Choroid plexus epithelial cell (primary cell): Measurements from ENCODE around the gene MAG.

Experiments
- DNase-seq: peaks from one replicate; pipeline ENCODE4 v3.0.0-alpha.2; 2010; ENCODE audit warnings: low read depth
- H3K4me3 ChIP-seq: 2 replicates; pipeline ENCODE4 v1.5.1; 2011; ENCODE audit warnings: low read depth, mild to moderate bottlenecking, control low read depth, low read length, moderate library complexity
- CTCF ChIP-seq: conservative IDR thresholded peaks from 2 replicates; pipeline ENCODE4 v1.5.1; 2011; ENCODE audit warnings: low read depth, mild to moderate bottlenecking, control low read depth, inconsistent platforms, low read length, moderate library complexity

The MAG gene

GRCh38 chr19:35287713-35288112, 4.2 kb upstream of the MAG start:
- no peak for TF ChIP-seq CTCF
- H3K4me3 ChIP-seq, result no peak overlapping the region
- no peak for DNase-seq

- DNase-seq, result no peak
- TF ChIP-seq CTCF, result no peak
- no peak overlapping the region for H3K4me3 ChIP-seq
Measured at GRCh38 chr19:35288331-35288730, 3.6 kb upstream of the MAG start.

- H3K4me3 ChIP-seq, result no peak overlapping the region
- TF ChIP-seq CTCF, result no peak
- no peak for DNase-seq
Measured at GRCh38 chr19:35288906-35289305, 3.1 kb upstream of the MAG start.

- DNase-seq, result no peak
- TF ChIP-seq CTCF, result no peak
- H3K4me3 ChIP-seq, result no peak overlapping the region
Measured at GRCh38 chr19:35290381-35291127, 1.4 kb upstream of the MAG start.

GRCh38 chr19:35291259-35291658, 702 bp upstream of the MAG start:
- no peak overlapping the region for H3K4me3 ChIP-seq
- TF ChIP-seq CTCF, result no peak
- no peak for DNase-seq

GRCh38 chr19:35292421-35293362, 731 bp downstream of the MAG start:
- TF ChIP-seq CTCF, result no peak
- DNase-seq, result no peak
- no peak overlapping the region for H3K4me3 ChIP-seq
